PC-3 (cell line): Measurements from ENCODE around the gene DENND4B. TPM values are rescaled to one million over a fixed set of nuclear protein-coding genes. Genes with fewer than 3 reads are reported as not detected.
A peak's percentile ranks its signal among the peaks of the same experiment; 100 is the strongest.

Experiments
- ATAC-seq: fragments of 200-7000 bp; cut with Tn5 transposase; 2 replicates; pipeline ENCODE4 v1.9.1; 2020; ENCODE audit warnings: mild to moderate bottlenecking, moderate library complexity
- BruUV-seq: library from RNA; stranded (reverse); fragments of 400-500 nt; replicated peaks from 2 replicates; lab custom pipeline; 2021; lab: Mats Ljungman, UMichigan
- CTCF ChIA-PET: fragments of 300-600 bp; sonication (Branson Sonifier 250); formaldehyde crosslinking; loops from one replicate; lab custom pipeline; 2022; ENCODE audit warnings: antibody characterized with exemption; lab: Charles Lee
- POLR2A ChIA-PET: fragments of 300-600 bp; sonication (Branson Sonifier 250); formaldehyde crosslinking; loops from one replicate; lab custom pipeline; 2022; ENCODE audit warnings: antibody characterized with exemption; ENCODE audit not compliant: unreplicated experiment; lab: Charles Lee
- DNase-seq: peaks from one replicate; pipeline ENCODE4 v3.0.0-alpha.2; 2015
- H2AFZ ChIP-seq: fragments of 300-600 bp; sonication (generic); 2 replicates; pipeline ENCODE4 v1.6.0; 2016; ENCODE audit warnings: antibody characterized with exemption, low read length
- H3F3A ChIP-seq: fragments of 300-600 bp; sonication (generic); one replicate; pipeline ENCODE4 v1.6.0; 2017; ENCODE audit warnings: antibody characterized with exemption, low read length, control low read depth, mild to moderate bottlenecking; ENCODE audit not compliant: unreplicated experiment
- H3K27ac ChIP-seq: fragments of 300-600 bp; sonication (generic); 2 replicates; pipeline ENCODE4 v1.5.1; 2016; ENCODE audit warnings: mild to moderate bottlenecking, low read length
- H3K27me3 ChIP-seq: fragments of 300-600 bp; sonication (generic); 2 replicates; pipeline ENCODE4 v1.6.1; 2016; ENCODE audit warnings: low read length, mixed read lengths
- H3K36me3 ChIP-seq: fragments of 300-600 bp; sonication (generic); 2 replicates; pipeline ENCODE4 v1.6.1; 2016; ENCODE audit warnings: low read depth, mixed run types, low read length, mixed read lengths
- H3K4me1 ChIP-seq: fragments of 300-600 bp; sonication (generic); 2 replicates; pipeline ENCODE4 v1.5.1; 2016; ENCODE audit warnings: low read length; ENCODE audit not compliant: insufficient read depth
- H3K4me2 ChIP-seq: fragments of 300-600 bp; sonication (generic); 2 replicates; pipeline ENCODE4 v1.6.0; 2016; ENCODE audit warnings: low read length
- H3K4me3 ChIP-seq: fragments of 300-600 bp; sonication (generic); 2 replicates; pipeline ENCODE4 v1.5.1; 2016; ENCODE audit warnings: mild to moderate bottlenecking, low read length, mixed read lengths
- H3K79me2 ChIP-seq: fragments of 300-600 bp; sonication (generic); 2 replicates; pipeline ENCODE4 v1.6.1; 2017; ENCODE audit warnings: low read length, mixed read lengths
- H3K9ac ChIP-seq: fragments of 300-600 bp; sonication (generic); 2 replicates; pipeline ENCODE4 v1.6.0; 2016; ENCODE audit warnings: mild to moderate bottlenecking, low read length
- H3K9me2 ChIP-seq: fragments of 300-600 bp; sonication (generic); replicated peaks from 2 replicates; pipeline ENCODE4 v1.6.1; 2016; ENCODE audit warnings: mixed run types, low read length, mixed read lengths
- H3K9me3 ChIP-seq: fragments of 300-600 bp; sonication (generic); 2 replicates; pipeline ENCODE4 v1.6.1; 2016; ENCODE audit warnings: low read length, mixed read lengths
- H4K20me1 ChIP-seq: fragments of 300-600 bp; sonication (generic); 2 replicates; pipeline ENCODE4 v1.6.1; 2016; ENCODE audit warnings: low read length, mixed read lengths
- CTCF ChIP-seq: fragments of 300-600 bp; sonication (generic); conservative IDR thresholded peaks from 2 replicates; pipeline ENCODE4 v1.5.1; 2017; ENCODE audit warnings: antibody characterized with exemption, low read depth, mild to moderate bottlenecking, low read length
- EZH2 ChIP-seq: fragments of 300-600 bp; sonication (generic); IDR thresholded peaks from one replicate; pipeline ENCODE4 v1.6.1; 2017; ENCODE audit warnings: antibody characterized with exemption, mild to moderate bottlenecking, low read length; ENCODE audit not compliant: unreplicated experiment
- EZH2phosphoT487 ChIP-seq: fragments of 300-600 bp; sonication (generic); IDR thresholded peaks from 2 replicates; pipeline ENCODE4 v1.6.1; 2018; ENCODE audit warnings: mild to moderate bottlenecking, antibody characterized with exemption, low read length, borderline replicate concordance
- intact Hi-C: fragments of 100-400 bp; cut with micrococcal nuclease; formaldehyde crosslinking; loops from 2 replicates; pipeline ENCODE4 v1.9.0; 2023
- total RNA-seq: library from RNA; depleted of rRNA; stranded (reverse); fragments of >200 nt; gene quantifications from 2 replicates; pipeline ENCODE4 v1.2.3, GENCODE V29; 2014

The DENND4B gene
- total RNA-seq, 1 experiment from 2014 or later: 27.3 TPM

- no peaks in the 10 kb centered on the region for H3K9me2 ChIP-seq
- H3K79me2 ChIP-seq: peaks cover 41% of the 10 kb centered on the region
- H4K20me1 ChIP-seq: no peaks in the 10 kb centered on the region
- peaks cover 25% of the 10 kb centered on the region for H3K4me1 ChIP-seq
- DNase-seq (peak; percentile 52), ATAC-seq (peak; percentile 3; the same call in 1 of the 2 replicates)
- no peaks in the 10 kb centered on the region for H3K9me3 ChIP-seq
- no peaks in the 10 kb centered on the region for H3K36me3 ChIP-seq
- H3F3A ChIP-seq: no peaks in the 10 kb centered on the region
- peak overlapping the region; percentile 81 for H3K27ac ChIP-seq
- peak overlapping the region; percentile 80 for H2AFZ ChIP-seq
- ChIA-PET POLR2A (interaction anchor here (0.6 to 2.2 kb wide), 3 partner anchors 10 to 1931 kb away, joined by 4 to 13 read pairs (median 8); partner anchors contain the start of gene JTB), CTCF (interaction anchor here (1.5 to 1.6 kb wide), 2 partner anchors 10 to 19 kb away, joined by 5 to 7 read pairs; partner anchors contain the start of genes JTB and RAB13)
- intact Hi-C loops: loop anchor here (1.0 kb wide), 2 partner anchors 9 to 18 kb away; partner anchors contain the start of genes JTB and RAB13
- H3K27me3 ChIP-seq: no peaks in the 10 kb centered on the region
- BruUV-seq: no TSS peak
- H3K4me2 ChIP-seq: peak overlapping the region; percentile 93
- H3K9ac ChIP-seq: peak overlapping the region; percentile 77
- TF ChIP-seq CTCF: no peak
- TF ChIP-seq EZH2phosphoT487: no peak
- TF ChIP-seq EZH2: no peak
- H3K4me3 ChIP-seq: peak overlapping the region; percentile 71
These were observed 21.5 kb upstream of the DENND4B start for GRCh38 chr1:153968000-153968363.

GRCh38 chr1:153967107-153967999, 20.8 kb upstream of the DENND4B start, which contains the start of gene CREB3L4:
TSS of gene CREB3L4 (plus strand) at chr1:153967902. CDS start at chr1:153968526, 624 bp downstream.
- Histone ChIP-seq H3K9me3 (no peaks in the 10 kb centered on the region), H3K27me3 (no peaks in the 10 kb centered on the region), H3K4me2 (peak within 1 kb of the TSS; percentile 93), H3K9ac (peak within 1 kb of the TSS; percentile 77), H3K27ac (peak within 1 kb of the TSS; percentile 81), H3K9me2 (no peaks in the 10 kb centered on the region), H4K20me1 (no peaks in the 10 kb centered on the region), H3K4me1 (peaks cover 31% of the 10 kb centered on the region), H3K36me3 (no peaks in the 10 kb centered on the region), H2AFZ (peak within 1 kb of the TSS; percentile 80), H3K4me3 (peak within 1 kb of the TSS; percentile 71), H3K79me2 (peaks cover 48% of the 10 kb centered on the region), H3F3A (no peaks in the 10 kb centered on the region)
- ChIA-PET CTCF (interaction anchor here (0.5 to 1.6 kb wide), 3 partner anchors 10 to 38 kb away, joined by 3 to 7 read pairs (median 5); partner anchors contain the start of genes JTB and RAB13), POLR2A (interaction anchor here (0.6 to 2.2 kb wide), 6 partner anchors 10 to 1930 kb away, joined by 3 to 13 read pairs (median 4); partner anchors contain the start of genes GATAD2B and JTB)
- BruUV-seq: TSS peak; percentile 18
- peak; percentile 55 for TF ChIP-seq CTCF
- TF ChIP-seq EZH2phosphoT487: no peak
- TF ChIP-seq EZH2: no peak
- intact Hi-C loops: loop anchor here (1.0 kb wide), 1 partner anchor 19 kb away; the partner anchor contains the start of gene RAB13
- DNase-seq (peak; percentile 98), ATAC-seq (peak; percentile 68)
